IgD-negative memory B cell (primary cell): ENCODE results near the gene LYRM4. TPM values are rescaled to one million over a fixed set of nuclear protein-coding genes. Genes with fewer than 3 reads are reported as not detected.
A peak's percentile ranks its signal among the peaks of the same experiment; 100 is the strongest.

ENCODE experiments used
- H3K27ac Mint-ChIP-seq, 3 donors: one replicate each; pipeline ENCODE4 v1.8.0; 2020 to 2022; ENCODE audit warnings: mild to moderate bottlenecking in 3 of 3, mixed read lengths in 3 of 3, moderate library complexity in 1 of 3
- H3K27me3 Mint-ChIP-seq: one replicate; pipeline ENCODE4 v1.8.0; 2021; ENCODE audit warnings: mixed read lengths
- H3K36me3 Mint-ChIP-seq: one replicate; pipeline ENCODE4 v1.8.0; 2020; ENCODE audit warnings: mild to moderate bottlenecking, mixed read lengths
- H3K4me1 Mint-ChIP-seq, 3 donors: one replicate each; pipeline ENCODE4 v1.8.0; 2020 to 2022; ENCODE audit warnings: mixed read lengths in 3 of 3, mild to moderate bottlenecking in 1 of 3
- H3K4me3 Mint-ChIP-seq, 4 donors: one replicate each; pipeline ENCODE4 v1.8.0; 2020 to 2022; ENCODE audit warnings: mild to moderate bottlenecking in 4 of 4, mixed read lengths in 4 of 4, moderate library complexity in 3 of 4
- H3K9me3 Mint-ChIP-seq, 3 donors: one replicate each; pipeline ENCODE4 v1.8.0; 2020 to 2021; ENCODE audit warnings: mixed read lengths in 3 of 3, mild to moderate bottlenecking in 1 of 3
- polyA plus RNA-seq: library from polyadenylated mRNA; unstranded; fragments of 300-500 nt; fragmentation: Illumina TruSeq; gene quantifications from one replicate; pipeline ENCODE4 v1.2.3, GENCODE V29; 2021

LYRM4 gene
- polyA plus RNA-seq, 1 donor from 2014 or later, result 36.3 TPM

DNA sequence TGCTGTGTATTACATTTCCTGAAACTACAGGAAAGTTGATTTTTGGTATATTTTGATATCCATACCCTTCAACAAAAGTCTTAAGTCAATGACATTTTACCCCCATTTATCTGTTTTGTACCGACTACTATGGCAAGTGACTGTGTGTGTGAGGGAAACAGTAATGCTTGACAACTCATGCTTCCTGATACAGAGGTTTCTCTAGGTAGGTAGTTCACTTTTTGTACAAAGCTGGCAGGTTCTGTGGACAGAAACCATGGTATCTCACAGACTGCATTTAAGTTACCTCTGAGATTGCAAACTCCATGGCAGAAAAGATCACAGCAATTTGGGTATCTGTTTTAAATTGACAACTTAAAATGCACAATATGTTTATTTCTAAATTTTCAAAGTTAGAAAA lies 29.3 kb upstream of the LYRM4 start:
- H3K36me3 Mint-ChIP-seq, result peaks cover 2% of the 10 kb centered on the region
- H3K27me3 Mint-ChIP-seq, result no peaks in the 10 kb centered on the region
- H3K9me3 Mint-ChIP-seq, result no peaks in the 10 kb centered on the region
- H3K4me3 Mint-ChIP-seq, result peak overlapping the region in 2 of 4 donors; percentile 2 to 43
- no peak overlapping the region for H3K27ac Mint-ChIP-seq
- peaks cover 62 to 63% (median 63%) of the 10 kb centered on the region in 3 donors for H3K4me1 Mint-ChIP-seq

DNA sequence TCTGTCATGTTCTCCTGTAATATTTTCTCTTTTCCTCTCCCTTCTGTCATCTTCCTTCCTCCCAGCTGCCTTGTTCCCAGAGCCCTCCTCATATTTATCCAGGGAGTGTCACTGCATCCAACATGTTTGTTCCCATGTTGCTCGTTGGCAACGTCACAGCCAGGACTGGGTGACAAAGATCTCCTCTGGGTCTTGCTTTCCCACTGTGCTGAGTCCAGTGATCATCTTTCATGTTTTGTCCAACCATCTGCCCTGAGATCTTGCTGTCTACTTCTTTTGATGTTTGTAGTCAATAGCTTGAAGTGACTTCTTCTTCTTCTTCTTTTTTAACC lies 27.2 kb upstream of the LYRM4 start:
- Mint-ChIP-seq H3K27ac (peak overlapping the region in 1 of 3 donors; percentile 3), H3K9me3 (no peaks in the 10 kb centered on the region), H3K27me3 (no peaks in the 10 kb centered on the region), H3K36me3 (peaks cover 3% of the 10 kb centered on the region), H3K4me3 (no peak overlapping the region), H3K4me1 (peaks cover 55 to 61% (median 60%) of the 10 kb centered on the region in 3 donors)

DNA sequence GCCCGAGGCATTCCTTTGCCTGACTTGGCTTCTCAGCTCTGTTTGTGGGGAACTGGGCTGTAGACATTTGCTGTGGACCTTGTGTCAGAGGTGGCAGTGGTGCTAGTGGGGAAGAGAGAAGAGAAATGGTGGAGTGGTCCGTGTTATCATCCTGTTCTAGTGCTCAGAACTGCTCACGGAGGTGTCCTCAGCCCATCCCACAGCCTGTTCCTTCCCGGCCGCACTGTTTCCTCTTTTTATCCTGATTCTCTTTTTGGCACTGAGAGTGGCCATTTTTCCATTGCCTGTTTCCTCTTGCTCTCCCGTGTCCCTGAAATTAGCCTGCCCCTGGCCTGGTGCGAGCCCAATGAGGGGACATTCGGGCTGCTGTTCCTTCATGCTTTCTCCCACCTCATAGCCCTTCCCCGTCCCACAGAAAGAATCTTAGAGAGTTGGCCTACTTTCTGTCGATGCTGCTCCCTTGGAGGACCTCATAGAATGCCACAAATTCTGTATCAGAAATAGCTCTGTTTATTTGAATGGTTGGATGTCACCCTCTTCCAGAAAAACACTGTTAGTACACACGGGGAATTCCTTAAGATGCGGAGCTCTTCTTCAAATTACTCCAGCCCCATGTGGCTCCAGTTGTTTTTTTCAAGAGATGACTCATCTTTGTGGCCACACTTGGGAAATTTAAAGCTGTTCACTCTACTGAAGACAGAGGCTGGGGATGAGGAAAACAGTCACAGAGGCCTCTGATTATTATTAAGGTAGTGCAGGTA lies 26.6 kb upstream of the LYRM4 start:
- Mint-ChIP-seq H3K9me3 (no peaks in the 10 kb centered on the region), H3K4me3 (peak overlapping the region in 1 of 4 donors; percentile 14), H3K4me1 (peaks cover 53 to 58% (median 57%) of the 10 kb centered on the region in 3 donors), H3K36me3 (peaks cover 3% of the 10 kb centered on the region), H3K27me3 (no peaks in the 10 kb centered on the region), H3K27ac (peak overlapping the region in 1 of 3 donors; percentile 87)

DNA sequence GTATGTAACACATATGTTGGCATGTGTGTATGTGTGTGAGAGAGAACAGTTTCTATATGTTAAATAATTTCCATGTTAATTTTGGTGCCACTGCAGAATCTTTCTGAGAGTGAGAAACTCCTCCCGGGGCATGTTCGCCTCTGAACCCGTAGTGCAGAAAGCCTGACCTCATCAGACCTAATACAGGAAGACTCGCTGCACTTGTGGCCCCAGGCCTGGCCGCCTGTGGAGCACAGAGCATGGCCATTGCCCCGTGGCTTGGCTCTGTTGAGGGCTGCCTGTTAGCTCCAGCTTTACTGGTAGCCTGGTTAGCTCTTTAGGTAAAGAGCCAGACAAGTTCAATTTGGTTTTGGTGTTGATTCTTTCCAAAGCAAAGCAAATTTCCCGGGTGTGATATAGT lies 26.0 kb upstream of the LYRM4 start:
- H3K4me1 Mint-ChIP-seq, result peaks cover 53 to 57% (median 56%) of the 10 kb centered on the region in 3 donors

DNA sequence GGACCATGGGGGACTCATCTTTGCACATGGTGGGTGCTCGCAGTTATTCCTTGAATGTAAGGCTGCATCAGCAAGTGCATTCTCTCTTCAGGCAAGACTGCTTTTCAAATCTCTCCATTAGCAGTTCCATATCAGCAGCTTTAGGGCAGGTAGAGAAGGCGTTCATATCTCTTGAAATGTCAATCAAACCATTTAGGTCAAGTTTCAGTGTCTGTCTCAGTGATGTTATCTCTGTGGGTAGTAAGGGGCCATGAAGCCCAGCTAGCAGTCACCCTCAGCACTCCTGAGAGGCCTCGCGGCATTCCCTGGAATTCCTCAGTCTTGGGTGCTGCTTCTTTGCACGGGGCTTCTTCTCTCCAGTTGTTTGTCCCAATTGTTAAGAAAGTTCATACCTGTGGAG lies 24.8 kb upstream of the LYRM4 start:
- H3K4me3 Mint-ChIP-seq, result no peak overlapping the region
- H3K27ac Mint-ChIP-seq, result no peak overlapping the region
- H3K4me1 Mint-ChIP-seq, result peaks cover 49 to 55% (median 52%) of the 10 kb centered on the region in 3 donors
- H3K27me3 Mint-ChIP-seq, result no peaks in the 10 kb centered on the region
- peaks cover 3% of the 10 kb centered on the region for H3K36me3 Mint-ChIP-seq
- H3K9me3 Mint-ChIP-seq, result no peaks in the 10 kb centered on the region

More for the DNA sequence above, 26.0 kb upstream of the LYRM4 start:
- Mint-ChIP-seq H3K9me3 (no peaks in the 10 kb centered on the region), H3K36me3 (peaks cover 3% of the 10 kb centered on the region), H3K4me3 (peak overlapping the region in 1 of 4 donors; percentile 14), H3K27ac (peak overlapping the region in 1 of 3 donors; percentile 0), H3K27me3 (no peaks in the 10 kb centered on the region)

DNA sequence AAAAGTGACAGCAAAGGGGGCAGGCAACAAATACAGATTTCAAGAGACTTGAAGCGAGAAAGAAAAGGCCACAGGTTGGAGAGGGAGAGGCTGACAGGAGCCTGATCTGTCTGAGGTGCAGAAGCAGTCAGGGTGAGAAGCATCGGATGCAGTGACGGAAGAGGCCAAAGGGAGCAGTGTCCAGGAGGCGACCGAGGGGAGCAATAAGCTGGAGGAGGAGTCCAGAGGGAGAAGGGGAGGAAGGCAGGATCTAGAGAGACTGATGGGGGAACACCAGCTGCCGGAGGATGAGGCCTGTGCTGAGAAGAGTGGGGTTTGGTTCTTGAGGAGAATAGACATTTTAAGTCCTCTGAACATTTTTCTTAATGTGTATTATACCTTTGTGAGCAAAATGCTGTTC lies 24.3 kb upstream of the LYRM4 start:
- H3K27me3 Mint-ChIP-seq, result no peaks in the 10 kb centered on the region
- peaks cover 50 to 55% (median 54%) of the 10 kb centered on the region in 3 donors for H3K4me1 Mint-ChIP-seq
- peak overlapping the region in 1 of 4 donors; percentile 75 for H3K4me3 Mint-ChIP-seq
- H3K27ac Mint-ChIP-seq, result no peak overlapping the region
- H3K36me3 Mint-ChIP-seq, result peaks cover 3% of the 10 kb centered on the region
- no peaks in the 10 kb centered on the region for H3K9me3 Mint-ChIP-seq

- Mint-ChIP-seq H3K9me3 (no peaks in the 10 kb centered on the region), H3K36me3 (peaks cover 3% of the 10 kb centered on the region), H3K27ac (peak overlapping the region in 1 of 3 donors; percentile 71), H3K27me3 (no peaks in the 10 kb centered on the region), H3K4me3 (peak overlapping the region in 2 of 4 donors; percentile 34 to 84), H3K4me1 (peaks cover 51 to 56% (median 55%) of the 10 kb centered on the region in 3 donors)
Measured at GRCh38 chr6:5282191-5282623, 21.5 kb upstream of the LYRM4 start.

DNA sequence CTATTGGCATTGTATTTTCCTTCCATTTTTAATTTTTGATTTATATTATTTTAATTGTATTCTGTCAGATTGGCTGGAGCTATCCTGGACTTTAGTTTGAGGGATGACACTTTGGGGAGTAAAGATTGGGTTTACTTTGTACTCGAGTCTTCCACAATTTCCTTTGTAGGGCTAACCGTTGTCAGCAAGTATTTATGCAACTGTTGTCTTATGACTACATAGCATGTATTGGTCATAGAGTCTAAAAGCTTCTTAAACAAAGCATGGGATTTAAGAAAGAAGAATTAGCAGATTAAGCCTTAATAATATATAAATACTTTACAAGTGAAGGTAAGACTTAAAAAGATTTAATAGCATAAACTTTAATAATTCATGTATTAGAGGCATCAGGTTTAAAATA lies 20.2 kb upstream of the LYRM4 start:
- Mint-ChIP-seq H3K27ac (peak overlapping the region in 1 of 3 donors; percentile 35), H3K4me3 (no peak overlapping the region), H3K9me3 (no peaks in the 10 kb centered on the region), H3K4me1 (peaks cover 46 to 57% (median 55%) of the 10 kb centered on the region in 3 donors), H3K36me3 (peaks cover 3% of the 10 kb centered on the region), H3K27me3 (no peaks in the 10 kb centered on the region)

DNA sequence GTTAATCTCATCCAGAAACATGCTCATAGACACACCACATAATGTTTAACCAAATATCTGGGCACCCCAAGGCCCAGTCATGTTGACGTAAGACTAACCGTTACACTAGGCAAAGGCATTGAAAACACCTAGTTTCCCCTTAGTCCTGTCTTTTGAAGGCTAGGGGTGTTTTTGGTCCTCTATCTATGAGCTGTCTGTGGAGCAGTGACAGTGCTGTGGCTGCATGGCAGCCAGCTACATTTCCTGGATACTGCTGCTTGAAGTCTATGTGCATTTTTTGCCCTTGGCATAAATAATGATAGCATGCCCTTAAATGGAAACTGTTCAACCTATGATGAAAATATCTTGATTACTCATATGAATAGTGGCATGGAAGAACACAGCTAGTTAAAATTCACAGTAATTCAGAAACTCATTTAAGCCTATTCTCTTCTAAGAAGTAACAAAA lies 19.2 kb upstream of the LYRM4 start:
- peak overlapping the region in 1 of 3 donors; percentile 69 for H3K27ac Mint-ChIP-seq
- H3K4me3 Mint-ChIP-seq, result peak overlapping the region in 2 of 4 donors; percentile 48 to 67
- H3K36me3 Mint-ChIP-seq, result peaks cover 2% of the 10 kb centered on the region
- peaks cover 46 to 56% (median 49%) of the 10 kb centered on the region in 3 donors for H3K4me1 Mint-ChIP-seq
- no peaks in the 10 kb centered on the region for H3K27me3 Mint-ChIP-seq
- H3K9me3 Mint-ChIP-seq, result no peaks in the 10 kb centered on the region

- H3K27me3 Mint-ChIP-seq, result no peaks in the 10 kb centered on the region
- H3K4me1 Mint-ChIP-seq, result peaks cover 41 to 44% (median 42%) of the 10 kb centered on the region in 3 donors
- H3K9me3 Mint-ChIP-seq, result no peaks in the 10 kb centered on the region
- peak overlapping the region; percentile 14 to 90 (median 69) for H3K27ac Mint-ChIP-seq
- H3K36me3 Mint-ChIP-seq, result no peaks in the 10 kb centered on the region
- peak overlapping the region; percentile 52 to 92 (median 82) for H3K4me3 Mint-ChIP-seq
Measured at GRCh38 chr6:5278565-5279120, 17.9 kb upstream of the LYRM4 start.

DNA sequence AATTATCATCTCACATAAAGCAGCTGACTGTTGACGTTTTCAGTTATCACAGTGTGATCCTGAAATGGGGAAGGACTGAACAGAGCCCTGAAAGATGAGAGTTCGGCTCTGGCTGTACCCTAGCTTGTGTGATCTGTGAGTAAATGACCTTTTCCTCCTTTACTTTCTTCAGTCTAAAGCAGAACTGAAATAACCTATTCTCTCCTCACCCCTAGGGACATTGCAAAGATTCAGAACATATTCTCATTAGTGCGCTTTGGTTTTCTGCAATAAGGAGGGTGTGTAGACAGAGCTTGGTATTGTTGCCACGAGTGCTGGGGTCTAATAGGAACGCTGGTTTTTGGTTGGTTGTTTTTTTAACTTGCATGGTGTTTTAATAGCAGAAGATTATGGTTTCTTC lies 17.3 kb upstream of the LYRM4 start:
- H3K4me3 Mint-ChIP-seq, result peak overlapping the region; percentile 52 to 92 (median 84)
- no peaks in the 10 kb centered on the region for H3K9me3 Mint-ChIP-seq

GRCh38 chr6:5277589-5277988 lies 16.8 kb upstream of the LYRM4 start:
- H3K27me3 Mint-ChIP-seq, result no peaks in the 10 kb centered on the region
- H3K4me1 Mint-ChIP-seq, result peaks cover 46 to 50% (median 47%) of the 10 kb centered on the region in 3 donors
- H3K9me3 Mint-ChIP-seq, result no peaks in the 10 kb centered on the region
- peaks cover 3% of the 10 kb centered on the region for H3K36me3 Mint-ChIP-seq
- H3K4me3 Mint-ChIP-seq, result peak overlapping the region in 3 of 4 donors; percentile 52 to 92 (median 90)
- H3K27ac Mint-ChIP-seq, result peak overlapping the region in 2 of 3 donors; percentile 14 to 69

More for the DNA sequence above, 17.3 kb upstream of the LYRM4 start:
- Mint-ChIP-seq H3K27ac (peak overlapping the region; percentile 14 to 74 (median 69)), H3K27me3 (no peaks in the 10 kb centered on the region), H3K4me1 (peaks cover 43 to 47% (median 45%) of the 10 kb centered on the region in 3 donors), H3K36me3 (no peaks in the 10 kb centered on the region)

DNA sequence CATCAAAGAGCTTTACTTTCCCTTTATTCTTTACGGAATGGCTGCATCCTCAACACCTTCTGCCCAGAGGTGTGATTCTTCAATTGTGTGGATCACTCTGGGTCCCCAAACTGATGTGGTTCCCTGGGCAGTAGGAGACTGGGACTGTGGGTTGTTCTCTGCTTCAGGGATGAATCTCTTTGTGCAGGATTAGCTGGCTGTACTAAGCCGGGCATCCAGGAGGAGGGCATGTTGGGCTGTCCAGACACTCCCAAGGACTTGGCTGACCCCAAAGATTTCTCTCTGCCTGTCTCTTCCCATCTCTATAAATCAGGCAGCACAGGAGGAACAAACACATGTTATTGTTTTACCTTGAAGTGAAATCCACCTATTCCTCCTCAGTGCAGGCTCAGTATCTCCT lies 15.8 kb upstream of the LYRM4 start:
- peaks cover 39 to 43% (median 42%) of the 10 kb centered on the region in 3 donors for H3K4me1 Mint-ChIP-seq
- H3K27me3 Mint-ChIP-seq, result no peaks in the 10 kb centered on the region
- no peaks in the 10 kb centered on the region for H3K9me3 Mint-ChIP-seq
- no peak overlapping the region for H3K27ac Mint-ChIP-seq
- H3K36me3 Mint-ChIP-seq, result peaks cover 8% of the 10 kb centered on the region
- H3K4me3 Mint-ChIP-seq, result no peak overlapping the region

DNA sequence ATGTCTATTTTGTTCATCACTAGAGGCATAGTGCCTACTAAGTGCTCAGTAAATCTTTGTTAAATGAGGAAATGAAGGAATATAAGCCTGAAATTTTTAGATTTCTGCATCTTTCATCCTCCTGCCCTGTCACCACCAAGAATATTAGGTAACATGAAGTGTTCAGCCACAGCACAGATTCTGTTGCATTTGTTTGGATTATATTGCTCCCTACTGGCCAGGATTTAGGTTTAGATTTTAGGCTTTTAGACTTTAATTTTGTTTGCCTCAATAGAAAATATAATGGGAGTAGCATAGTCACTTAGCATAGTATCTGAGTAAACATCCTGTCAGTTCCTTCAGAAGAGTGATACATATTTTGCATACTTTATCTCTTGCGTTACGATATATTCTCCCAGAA lies 14.7 kb upstream of the LYRM4 start:
- H3K4me1 Mint-ChIP-seq, result peaks cover 37 to 43% (median 42%) of the 10 kb centered on the region in 3 donors
- H3K4me3 Mint-ChIP-seq, result no peak overlapping the region
- H3K9me3 Mint-ChIP-seq, result no peaks in the 10 kb centered on the region

GRCh38 chr6:5274231-5274630 lies 13.5 kb upstream of the LYRM4 start:
- no peaks in the 10 kb centered on the region for H3K27me3 Mint-ChIP-seq
- H3K9me3 Mint-ChIP-seq, result no peaks in the 10 kb centered on the region
- no peak overlapping the region for H3K27ac Mint-ChIP-seq
- H3K4me3 Mint-ChIP-seq, result no peak overlapping the region
- peaks cover 28 to 36% (median 35%) of the 10 kb centered on the region in 3 donors for H3K4me1 Mint-ChIP-seq
- peaks cover 8% of the 10 kb centered on the region for H3K36me3 Mint-ChIP-seq

More for the DNA sequence above, 14.7 kb upstream of the LYRM4 start:
- no peak overlapping the region for H3K27ac Mint-ChIP-seq
- H3K36me3 Mint-ChIP-seq, result peaks cover 8% of the 10 kb centered on the region
- no peaks in the 10 kb centered on the region for H3K27me3 Mint-ChIP-seq
